ENCODE measurements around the gene KLK1.
"Not testable (repeated sequence)": the region's sequence is repeated elsewhere in the genome, so short reads cannot be mapped to it uniquely, and the experiment has no call there.

KLK1 gene

GRCh38 chr19:50770164-50770563 lies 53.4 kb downstream of the KLK1 start, which contains the start of gene GPR32:
Gene GPR32 (plus strand): TSS chr19:50770464. CDS start chr19:50770601, 137 bp downstream.
- DNase-seq (ENCODE audit: low read depth in 1 of 2, low spot score in 1 of 2), result not testable (repeated sequence)
